GM23338 (cell line): ENCODE results near the gene PLEKHA7.

ENCODE experiments used
- EZH2 ChIP-seq: fragments of 200-600 bp; sonication (generic); IDR thresholded peaks from one replicate; pipeline ENCODE4 v1.8.0; 2017; ENCODE audit warnings: antibody characterized with exemption, mild to moderate bottlenecking, low read depth; ENCODE audit not compliant: unreplicated experiment
- EZH2phosphoT487 ChIP-seq: fragments of 200-600 bp; sonication (generic); IDR thresholded peaks from one replicate; pipeline ENCODE4 v1.8.1; 2018; ENCODE audit warnings: antibody characterized with exemption; ENCODE audit not compliant: unreplicated experiment
- STAT1 ChIP-seq: IDR thresholded peaks from one replicate; pipeline ENCODE4 v1.6.1; 2016; ENCODE audit warnings: antibody characterized with exemption; ENCODE audit not compliant: unreplicated experiment
- TF ChIP-seq, protein P1 (sequence below), 2 experiments: fragments of 200-600 bp in 1 of 2; sonication (generic) in 1 of 2; conservative IDR thresholded peaks; 2 replicates each; pipeline versions ENCODE4 v1.5.1 to v1.6.1; 2016 to 2017; ENCODE audit warnings: antibody characterized with exemption in 2 of 2, low read depth in 2 of 2, mild to moderate bottlenecking in 2 of 2, moderate library complexity in 1 of 2
- TF ChIP-seq, protein P2 (sequence below): IDR thresholded peaks from one replicate; pipeline ENCODE4 v1.6.1; 2018; ENCODE audit warnings: antibody characterized with exemption; ENCODE audit not compliant: unreplicated experiment

DNA sequence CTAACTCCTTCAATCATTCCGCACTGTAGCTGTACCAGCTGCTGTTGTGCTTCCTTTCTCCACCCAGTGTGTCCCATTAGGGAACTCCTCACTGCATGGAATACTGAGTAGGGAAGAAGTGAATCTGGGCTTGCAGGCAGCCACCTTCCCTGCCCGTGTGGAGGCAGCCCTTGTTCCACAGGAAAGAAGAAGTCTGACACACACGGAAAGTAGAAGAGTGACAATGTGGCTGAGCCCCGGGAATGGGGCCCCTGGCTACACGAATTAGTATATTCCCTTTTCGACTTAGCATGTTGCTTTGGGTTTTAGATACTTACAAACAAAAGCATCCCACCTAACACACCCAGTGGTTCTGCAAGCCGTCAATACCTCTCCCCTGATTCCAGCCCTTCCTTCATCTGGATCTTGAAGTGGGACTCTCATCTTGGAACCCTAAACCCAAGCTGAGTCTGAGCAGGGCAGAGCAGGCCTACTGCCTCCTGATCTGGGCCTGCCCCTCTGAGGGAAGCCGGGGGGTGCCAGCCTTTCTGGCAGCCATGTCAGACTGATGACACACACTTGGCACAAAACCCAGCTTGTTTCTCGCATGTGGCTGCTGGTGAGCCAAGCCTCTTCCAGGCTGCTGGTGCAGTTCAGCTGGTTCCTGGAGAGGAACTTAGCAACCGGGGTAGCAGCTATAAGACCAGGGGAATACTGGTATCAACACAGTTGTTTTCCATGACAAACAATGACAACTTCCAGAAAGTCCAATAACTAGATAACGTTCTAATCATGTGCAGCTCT is 204.1 kb downstream of the PLEKHA7 start:
- TF ChIP-seq, protein P1, sequence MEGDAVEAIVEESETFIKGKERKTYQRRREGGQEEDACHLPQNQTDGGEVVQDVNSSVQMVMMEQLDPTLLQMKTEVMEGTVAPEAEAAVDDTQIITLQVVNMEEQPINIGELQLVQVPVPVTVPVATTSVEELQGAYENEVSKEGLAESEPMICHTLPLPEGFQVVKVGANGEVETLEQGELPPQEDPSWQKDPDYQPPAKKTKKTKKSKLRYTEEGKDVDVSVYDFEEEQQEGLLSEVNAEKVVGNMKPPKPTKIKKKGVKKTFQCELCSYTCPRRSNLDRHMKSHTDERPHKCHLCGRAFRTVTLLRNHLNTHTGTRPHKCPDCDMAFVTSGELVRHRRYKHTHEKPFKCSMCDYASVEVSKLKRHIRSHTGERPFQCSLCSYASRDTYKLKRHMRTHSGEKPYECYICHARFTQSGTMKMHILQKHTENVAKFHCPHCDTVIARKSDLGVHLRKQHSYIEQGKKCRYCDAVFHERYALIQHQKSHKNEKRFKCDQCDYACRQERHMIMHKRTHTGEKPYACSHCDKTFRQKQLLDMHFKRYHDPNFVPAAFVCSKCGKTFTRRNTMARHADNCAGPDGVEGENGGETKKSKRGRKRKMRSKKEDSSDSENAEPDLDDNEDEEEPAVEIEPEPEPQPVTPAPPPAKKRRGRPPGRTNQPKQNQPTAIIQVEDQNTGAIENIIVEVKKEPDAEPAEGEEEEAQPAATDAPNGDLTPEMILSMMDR (conservative IDR thresholded peaks at IDR 0.05; ENCODE audit: low read depth in 2 of 2): no peak
- TF ChIP-seq, protein P2, sequence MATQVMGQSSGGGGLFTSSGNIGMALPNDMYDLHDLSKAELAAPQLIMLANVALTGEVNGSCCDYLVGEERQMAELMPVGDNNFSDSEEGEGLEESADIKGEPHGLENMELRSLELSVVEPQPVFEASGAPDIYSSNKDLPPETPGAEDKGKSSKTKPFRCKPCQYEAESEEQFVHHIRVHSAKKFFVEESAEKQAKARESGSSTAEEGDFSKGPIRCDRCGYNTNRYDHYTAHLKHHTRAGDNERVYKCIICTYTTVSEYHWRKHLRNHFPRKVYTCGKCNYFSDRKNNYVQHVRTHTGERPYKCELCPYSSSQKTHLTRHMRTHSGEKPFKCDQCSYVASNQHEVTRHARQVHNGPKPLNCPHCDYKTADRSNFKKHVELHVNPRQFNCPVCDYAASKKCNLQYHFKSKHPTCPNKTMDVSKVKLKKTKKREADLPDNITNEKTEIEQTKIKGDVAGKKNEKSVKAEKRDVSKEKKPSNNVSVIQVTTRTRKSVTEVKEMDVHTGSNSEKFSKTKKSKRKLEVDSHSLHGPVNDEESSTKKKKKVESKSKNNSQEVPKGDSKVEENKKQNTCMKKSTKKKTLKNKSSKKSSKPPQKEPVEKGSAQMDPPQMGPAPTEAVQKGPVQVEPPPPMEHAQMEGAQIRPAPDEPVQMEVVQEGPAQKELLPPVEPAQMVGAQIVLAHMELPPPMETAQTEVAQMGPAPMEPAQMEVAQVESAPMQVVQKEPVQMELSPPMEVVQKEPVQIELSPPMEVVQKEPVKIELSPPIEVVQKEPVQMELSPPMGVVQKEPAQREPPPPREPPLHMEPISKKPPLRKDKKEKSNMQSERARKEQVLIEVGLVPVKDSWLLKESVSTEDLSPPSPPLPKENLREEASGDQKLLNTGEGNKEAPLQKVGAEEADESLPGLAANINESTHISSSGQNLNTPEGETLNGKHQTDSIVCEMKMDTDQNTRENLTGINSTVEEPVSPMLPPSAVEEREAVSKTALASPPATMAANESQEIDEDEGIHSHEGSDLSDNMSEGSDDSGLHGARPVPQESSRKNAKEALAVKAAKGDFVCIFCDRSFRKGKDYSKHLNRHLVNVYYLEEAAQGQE: no peak
- TF ChIP-seq EZH2: no peak
- no peak for TF ChIP-seq STAT1
- TF ChIP-seq EZH2phosphoT487: no peak
